ENCODE data around the gene ENO2. TPM values are rescaled to one million over a fixed set of nuclear protein-coding genes. Genes with fewer than 3 reads are reported as not detected.

Gene ENO2
- polyA plus RNA-seq, 1 donor = 4.8 TPM

DNA sequence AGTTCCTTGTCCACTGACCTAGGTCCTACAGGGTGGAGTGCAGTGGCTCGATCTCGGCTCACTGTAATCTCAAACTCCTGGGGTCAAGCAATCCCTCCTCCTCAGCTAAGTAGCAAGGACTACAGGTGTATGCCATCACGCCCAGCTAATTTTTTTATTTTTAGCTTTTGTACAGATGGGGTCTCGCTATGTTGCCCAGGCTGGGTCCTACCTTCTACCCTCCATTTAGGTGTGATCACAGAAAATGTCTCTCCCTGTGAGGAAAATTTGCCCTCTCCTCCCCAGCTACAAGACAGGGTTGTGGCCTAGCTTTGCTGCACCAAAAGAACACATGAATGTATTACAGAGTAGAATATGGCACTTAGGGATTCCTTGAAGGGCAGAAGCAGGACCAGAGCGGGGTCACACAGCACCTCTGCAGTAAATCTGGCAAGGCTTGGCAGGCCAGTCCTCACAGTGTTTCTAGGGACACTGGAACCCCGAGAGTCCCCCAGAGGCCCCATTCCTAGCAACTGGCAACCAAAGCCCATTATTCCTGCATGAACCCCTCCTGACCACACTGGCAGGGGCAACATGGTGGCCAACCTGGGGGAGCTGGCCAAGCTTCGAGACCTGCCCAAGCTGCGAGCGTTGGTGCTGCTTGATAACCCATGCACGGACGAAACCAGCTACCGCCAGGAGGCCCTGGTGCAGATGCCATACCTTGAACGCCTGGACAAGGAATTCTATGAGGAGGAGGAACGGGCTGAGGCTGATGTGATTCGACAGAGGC, 2.0 kb upstream of the ENO2 start:
- no peak for DNase-seq

- DNase-seq = no peak
Measured at GRCh38 chr12:6914947-6915788, 788 bp downstream of the ENO2 start.

DNA sequence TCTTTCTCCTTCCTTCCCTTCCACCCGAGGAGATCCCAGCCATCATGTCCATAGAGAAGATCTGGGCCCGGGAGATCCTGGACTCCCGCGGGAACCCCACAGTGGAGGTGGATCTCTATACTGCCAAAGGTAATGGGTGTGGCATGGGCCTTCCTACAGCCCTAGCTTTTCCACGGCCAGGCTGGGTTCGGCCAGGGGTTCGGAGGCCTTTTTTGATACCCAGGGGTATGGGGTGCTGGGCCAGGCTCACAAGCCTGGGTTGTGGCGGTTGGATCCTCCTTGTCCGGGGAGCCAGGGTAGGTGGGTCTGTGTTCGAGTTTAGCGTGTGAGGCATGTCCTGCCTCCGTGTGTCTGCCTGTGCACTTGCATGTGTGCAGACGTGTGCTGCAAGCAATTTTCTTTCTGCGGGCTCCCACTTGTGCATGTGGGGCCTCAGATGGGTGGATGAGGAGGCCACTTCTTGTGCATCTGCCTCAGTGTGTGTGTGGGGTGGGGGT, 1.5 kb downstream of the ENO2 start:
- no peak for DNase-seq

GRCh38 chr12:6916426-6917200, 2.2 kb downstream of the ENO2 start:
- no peak for DNase-seq

- DNase-seq = no peak
Measured at GRCh38 chr12:6917491-6918231, 3.3 kb downstream of the ENO2 start.

DNA sequence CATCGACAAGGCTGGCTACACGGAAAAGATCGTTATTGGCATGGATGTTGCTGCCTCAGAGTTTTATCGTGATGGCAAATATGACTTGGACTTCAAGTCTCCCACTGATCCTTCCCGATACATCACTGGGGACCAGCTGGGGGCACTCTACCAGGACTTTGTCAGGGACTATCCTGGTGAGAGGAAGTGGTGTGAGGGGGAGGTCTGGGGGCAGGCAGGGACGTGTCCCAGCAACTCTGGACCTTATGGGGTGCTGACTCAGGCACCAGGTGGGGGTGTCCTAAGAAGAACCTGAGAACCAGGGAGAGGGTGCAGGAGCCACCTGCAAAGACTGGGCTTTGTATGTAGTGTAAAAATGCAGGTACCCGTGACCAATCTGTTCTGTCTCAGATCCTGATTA, 5.2 kb downstream of the ENO2 start:
- no peak for DNase-seq

DNA sequence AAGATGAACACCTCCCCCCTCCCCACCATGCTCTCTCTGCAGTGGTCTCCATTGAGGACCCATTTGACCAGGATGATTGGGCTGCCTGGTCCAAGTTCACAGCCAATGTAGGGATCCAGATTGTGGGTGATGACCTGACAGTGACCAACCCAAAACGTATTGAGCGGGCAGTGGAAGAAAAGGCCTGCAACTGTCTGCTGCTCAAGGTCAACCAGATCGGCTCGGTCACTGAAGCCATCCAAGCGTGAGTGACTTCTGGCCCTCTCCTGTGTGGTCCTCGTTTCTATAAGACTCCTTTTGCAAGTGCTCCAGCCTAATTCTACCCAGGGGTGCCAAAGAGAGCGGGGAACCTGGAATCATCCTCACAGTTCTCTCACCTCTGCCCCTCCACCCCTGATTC, 7.2 kb downstream of the ENO2 start:
- no peak for DNase-seq

- DNase-seq = no peak
Measured at GRCh38 chr12:6921996-6922946, 7.9 kb downstream of the ENO2 start.

- no peak for DNase-seq
Measured at GRCh38 chr12:6923003-6923732, 8.8 kb downstream of the ENO2 start.

DNA sequence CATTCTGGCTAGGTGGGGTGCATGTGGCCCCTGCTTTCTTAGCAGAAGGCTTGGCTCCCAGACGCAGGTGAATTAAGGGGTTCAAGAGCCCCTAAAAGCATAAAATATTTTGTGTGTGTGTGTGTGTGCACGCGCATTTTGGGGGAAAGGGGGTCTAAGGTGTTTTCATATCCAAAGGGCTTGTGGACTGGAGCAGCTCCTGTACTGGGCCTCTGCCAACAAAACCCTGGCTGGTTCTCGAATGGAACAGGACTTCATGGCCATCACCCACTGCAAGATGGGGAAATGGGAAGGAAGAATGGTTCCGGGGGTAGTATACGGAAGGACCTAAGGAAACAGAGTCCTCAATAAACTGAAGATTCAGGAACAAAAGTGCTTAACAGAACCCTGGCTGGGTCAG, 9.5 kb downstream of the ENO2 start:
- no peak for DNase-seq

DNA sequence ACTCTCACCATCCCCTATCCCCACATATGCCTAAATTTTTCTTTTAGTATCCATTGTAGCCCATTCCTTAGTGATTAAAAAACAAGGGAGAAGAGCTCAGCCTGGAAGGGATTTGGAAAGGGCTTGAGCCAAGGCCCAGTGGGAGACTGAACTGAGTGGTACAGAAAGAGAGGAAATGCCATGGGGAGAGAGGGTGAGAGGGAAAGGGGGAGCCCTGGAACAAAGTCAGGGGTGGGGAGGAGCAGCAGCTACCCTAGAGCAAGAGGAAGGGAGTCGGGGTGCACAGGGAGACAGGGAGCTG, 10.8 kb downstream of the ENO2 start:
- DNase-seq = no peak

- DNase-seq = peak; percentile 84
Measured at GRCh38 chr12:6925540-6926279, 11.3 kb downstream of the ENO2 start.

DNA sequence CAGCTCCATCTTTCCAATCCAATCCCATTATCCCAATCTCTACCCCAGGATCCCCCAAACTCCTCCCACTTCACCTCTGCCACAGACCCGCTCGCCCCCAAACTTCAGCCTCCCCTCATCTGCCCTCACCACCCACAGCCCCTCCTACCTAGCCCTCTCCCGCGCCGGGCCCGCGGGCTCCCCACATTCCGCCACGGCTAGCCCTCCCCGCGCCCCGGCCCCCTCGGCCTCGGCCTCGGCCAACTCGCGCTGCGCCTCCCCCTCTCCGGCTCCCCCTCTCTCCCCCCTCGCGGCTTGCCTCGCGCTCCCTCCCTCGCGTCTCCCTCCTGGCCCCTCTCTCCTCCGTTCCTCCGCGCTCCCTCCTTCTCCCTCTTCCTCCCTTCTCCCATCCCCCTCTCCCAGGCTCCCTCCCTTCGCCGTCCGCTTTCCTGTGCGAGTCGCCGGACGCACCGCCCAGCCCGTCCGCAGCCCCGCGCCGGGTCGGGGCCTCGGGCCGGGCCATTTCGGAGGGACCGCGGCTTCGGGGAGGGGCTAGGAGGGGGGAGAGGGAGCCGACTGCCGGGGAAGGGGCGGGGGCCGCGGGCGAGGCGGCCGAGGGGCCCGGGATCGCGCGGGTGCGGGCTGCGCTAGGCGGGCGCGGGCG, 13.1 kb downstream of the ENO2 start, which contains the start of gene ATN1:
ATN1 (plus strand) TSS at position 581 of the 643 bp plus-strand sequence. CDS start 6,043 bp downstream, outside the sequence.
- DNase-seq = peak; percentile 93

GRCh38 chr12:6928022-6928702, 13.8 kb downstream of the ENO2 start:
- DNase-seq = no peak

DNA sequence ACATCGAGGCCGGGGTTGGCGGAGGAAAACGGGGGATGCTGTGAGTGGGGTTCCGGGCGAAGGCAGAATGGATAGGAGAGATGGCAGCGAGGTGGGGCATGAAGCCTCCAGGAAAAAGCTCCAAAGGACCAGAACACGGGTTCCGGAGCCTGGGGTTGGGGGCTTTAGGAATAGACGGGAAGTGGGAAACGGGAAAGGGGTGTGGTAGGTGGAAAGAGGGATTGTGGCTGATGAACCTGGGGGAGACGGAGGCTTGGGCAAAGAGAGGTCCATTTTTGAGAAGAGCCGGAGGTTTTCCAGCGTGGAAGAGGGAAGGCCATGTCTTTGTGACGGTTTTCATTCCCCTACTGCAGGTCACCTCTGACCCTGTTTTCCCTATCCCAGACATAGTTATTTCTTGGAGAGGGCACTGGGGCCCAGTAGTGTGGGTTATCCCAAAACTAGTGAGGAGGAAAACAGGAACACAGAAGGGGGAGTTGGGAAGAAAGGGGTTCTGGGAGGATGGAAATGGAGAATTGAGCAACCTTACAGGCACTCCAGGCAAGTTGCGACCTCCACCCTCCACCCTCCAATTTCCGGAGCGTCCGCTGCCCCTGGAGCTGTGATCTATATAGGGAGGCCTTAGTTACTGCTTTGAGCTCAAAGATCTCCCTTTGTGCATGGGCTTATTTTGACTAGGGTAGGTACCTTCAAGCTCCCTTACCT, 14.5 kb downstream of the ENO2 start:
- no peak for DNase-seq

GRCh38 chr12:6929466-6930452, 15.4 kb downstream of the ENO2 start:
- DNase-seq = no peak
